ENCODE data around the gene ATP10A.

ATP10A gene

DNA sequence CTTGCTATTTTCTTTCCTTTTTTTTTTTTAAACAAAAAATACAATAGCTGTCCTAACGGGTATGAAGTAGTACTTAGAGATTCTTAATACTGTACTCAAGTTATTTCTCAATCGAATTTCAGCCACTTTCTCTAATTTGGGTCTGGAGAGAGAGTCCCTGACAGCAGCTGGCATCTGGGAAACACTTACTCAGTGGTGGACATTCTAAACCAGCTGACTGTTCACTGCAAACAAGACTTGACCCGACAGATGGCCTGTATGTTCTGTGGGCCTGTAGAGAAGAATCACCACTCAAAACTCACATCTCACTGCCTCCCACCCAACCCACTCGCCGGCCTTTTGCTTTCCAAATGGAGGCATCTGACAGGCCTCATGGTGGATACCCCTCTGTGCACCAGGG is 199.6 kb downstream of the ATP10A start:
- no peak overlapping the region for H3K9ac ChIP-seq (ENCODE audit: low read length)

GRCh38 chr15:25661898-25662297 is 201.2 kb downstream of the ATP10A start:
- H3K27me3 ChIP-seq (ENCODE audit: insufficient read depth, low read length): 0 out of 2 replicates have a peak, but pooled peaks cover 4% of the 10 kb centered on the region
- H3K9me2 ChIP-seq (ENCODE audit: low read depth, low read length): no peaks in the 10 kb centered on the region
- H3K27ac ChIP-seq (ENCODE audit: low read depth, low read length, poor library complexity, severe bottlenecking): no peak overlapping the region
- H3K79me2 ChIP-seq (ENCODE audit: insufficient read depth, low read length): no peaks in the 10 kb centered on the region
- no peaks in the 10 kb centered on the region for H3K4me1 ChIP-seq (ENCODE audit: insufficient read depth, low read length, severe bottlenecking)
- H3F3A ChIP-seq (ENCODE audit: insufficient read depth, low read length): no peaks in the 10 kb centered on the region
- no peaks in the 10 kb centered on the region for H4K20me1 ChIP-seq (ENCODE audit: insufficient read depth, low read length)
- H3K9ac ChIP-seq (ENCODE audit: low read length): no peak overlapping the region
- H3K36me3 ChIP-seq (ENCODE audit: insufficient read depth, low read length): no peaks in the 10 kb centered on the region
- no peak overlapping the region for H2AFZ ChIP-seq (ENCODE audit: low read length)
- H3K4me2 ChIP-seq (ENCODE audit: low read length): no peak overlapping the region
- no peak overlapping the region for H3K4me3 ChIP-seq (ENCODE audit: low read depth, low read length, poor library complexity, severe bottlenecking)
- TF ChIP-seq CTCF (IDR thresholded peaks at IDR 0.05; ENCODE audit: low read length) (no peak), EZH2 (IDR thresholded peaks at IDR 0.05; ENCODE audit: borderline replicate concordance, low read length) (no peak)
- no peaks in the 10 kb centered on the region for H3K9me3 ChIP-seq (ENCODE audit: low read length)

More for the DNA sequence above, 199.6 kb downstream of the ATP10A start:
- TF ChIP-seq EZH2 (IDR thresholded peaks at IDR 0.05; ENCODE audit: borderline replicate concordance, low read length) (no peak), CTCF (IDR thresholded peaks at IDR 0.05; ENCODE audit: low read length) (no peak)
- no peaks in the 10 kb centered on the region for H4K20me1 ChIP-seq (ENCODE audit: insufficient read depth, low read length)
- H3K4me1 ChIP-seq (ENCODE audit: insufficient read depth, low read length, severe bottlenecking): no peaks in the 10 kb centered on the region
- H2AFZ ChIP-seq (ENCODE audit: low read length): no peak overlapping the region
- no peaks in the 10 kb centered on the region for H3K9me3 ChIP-seq (ENCODE audit: low read length)
- H3K27me3 ChIP-seq (ENCODE audit: insufficient read depth, low read length): no peaks in the 10 kb centered on the region
- H3K79me2 ChIP-seq (ENCODE audit: insufficient read depth, low read length): no peaks in the 10 kb centered on the region
- H3K4me3 ChIP-seq (ENCODE audit: low read depth, low read length, poor library complexity, severe bottlenecking): no peak overlapping the region
- H3F3A ChIP-seq (ENCODE audit: insufficient read depth, low read length): no peaks in the 10 kb centered on the region
- no peak overlapping the region for H3K4me2 ChIP-seq (ENCODE audit: low read length)
- H3K36me3 ChIP-seq (ENCODE audit: insufficient read depth, low read length): no peaks in the 10 kb centered on the region
- H3K27ac ChIP-seq (ENCODE audit: low read depth, low read length, poor library complexity, severe bottlenecking): no peak overlapping the region
- H3K9me2 ChIP-seq (ENCODE audit: low read depth, low read length): no peaks in the 10 kb centered on the region

- Histone ChIP-seq H3K9ac (ENCODE audit: low read length) (no peak overlapping the region), H3K4me1 (ENCODE audit: insufficient read depth, low read length, severe bottlenecking) (no peaks in the 10 kb centered on the region), H3K9me2 (ENCODE audit: low read depth, low read length) (no peaks in the 10 kb centered on the region), H3F3A (ENCODE audit: insufficient read depth, low read length) (no peaks in the 10 kb centered on the region), H3K36me3 (ENCODE audit: insufficient read depth, low read length) (no peaks in the 10 kb centered on the region), H3K27me3 (ENCODE audit: insufficient read depth, low read length) (0 out of 2 replicates have a peak, but pooled peaks cover 4% of the 10 kb centered on the region), H3K4me2 (ENCODE audit: low read length) (no peak overlapping the region), H4K20me1 (ENCODE audit: insufficient read depth, low read length) (no peaks in the 10 kb centered on the region), H3K79me2 (ENCODE audit: insufficient read depth, low read length) (no peaks in the 10 kb centered on the region), H2AFZ (ENCODE audit: low read length) (no peak overlapping the region), H3K9me3 (ENCODE audit: low read length) (no peaks in the 10 kb centered on the region), H3K4me3 (ENCODE audit: low read depth, low read length, poor library complexity, severe bottlenecking) (no peak overlapping the region), H3K27ac (ENCODE audit: low read depth, low read length, poor library complexity, severe bottlenecking) (no peak overlapping the region)
- TF ChIP-seq EZH2 (IDR thresholded peaks at IDR 0.05; ENCODE audit: borderline replicate concordance, low read length): no peak
- no peak for TF ChIP-seq CTCF (IDR thresholded peaks at IDR 0.05; ENCODE audit: low read length)
These were observed 203.9 kb downstream of the ATP10A start for GRCh38 chr15:25659251-25659650.
